ENCODE measurements around the gene FNDC3B. TPM values are rescaled to one million over a fixed set of nuclear protein-coding genes. Genes with fewer than 3 reads are reported as not detected.

Gene FNDC3B
- total RNA-seq, 2 donors from 2014 or later = 57.6 to 69.3 TPM

DNA sequence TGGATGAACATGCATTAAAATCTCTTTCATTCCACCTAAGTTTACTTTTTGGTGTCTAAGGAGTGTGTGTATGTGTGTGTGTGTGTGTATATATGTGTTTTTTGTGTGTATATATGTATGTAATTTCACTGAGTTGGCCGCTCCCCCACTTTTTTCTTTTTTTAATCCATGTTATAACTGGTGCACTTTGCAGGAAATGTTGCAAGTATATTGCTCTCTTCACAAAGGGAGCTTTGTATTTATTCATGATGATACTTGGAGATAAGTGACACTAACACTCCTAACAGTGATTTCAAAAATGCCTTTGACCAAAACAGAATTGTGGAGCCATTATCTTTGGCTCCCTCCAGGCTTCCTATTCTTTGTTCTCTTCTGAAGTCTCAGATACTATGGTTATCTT lies 95.8 kb downstream of the FNDC3B start:
- H3K4me1 ChIP-seq = peaks cover 0 to 65% of the 10 kb centered on the region in 2 donors
- H3K27ac ChIP-seq = peak overlapping the region; percentile 67
- H3K9me3 ChIP-seq = no peaks in the 10 kb centered on the region
- H3K27me3 ChIP-seq = no peaks in the 10 kb centered on the region
- H3K4me3 ChIP-seq = no peak overlapping the region
- DNase-seq (ENCODE audit: low spot score) = no peak
- TF ChIP-seq, protein P1, sequence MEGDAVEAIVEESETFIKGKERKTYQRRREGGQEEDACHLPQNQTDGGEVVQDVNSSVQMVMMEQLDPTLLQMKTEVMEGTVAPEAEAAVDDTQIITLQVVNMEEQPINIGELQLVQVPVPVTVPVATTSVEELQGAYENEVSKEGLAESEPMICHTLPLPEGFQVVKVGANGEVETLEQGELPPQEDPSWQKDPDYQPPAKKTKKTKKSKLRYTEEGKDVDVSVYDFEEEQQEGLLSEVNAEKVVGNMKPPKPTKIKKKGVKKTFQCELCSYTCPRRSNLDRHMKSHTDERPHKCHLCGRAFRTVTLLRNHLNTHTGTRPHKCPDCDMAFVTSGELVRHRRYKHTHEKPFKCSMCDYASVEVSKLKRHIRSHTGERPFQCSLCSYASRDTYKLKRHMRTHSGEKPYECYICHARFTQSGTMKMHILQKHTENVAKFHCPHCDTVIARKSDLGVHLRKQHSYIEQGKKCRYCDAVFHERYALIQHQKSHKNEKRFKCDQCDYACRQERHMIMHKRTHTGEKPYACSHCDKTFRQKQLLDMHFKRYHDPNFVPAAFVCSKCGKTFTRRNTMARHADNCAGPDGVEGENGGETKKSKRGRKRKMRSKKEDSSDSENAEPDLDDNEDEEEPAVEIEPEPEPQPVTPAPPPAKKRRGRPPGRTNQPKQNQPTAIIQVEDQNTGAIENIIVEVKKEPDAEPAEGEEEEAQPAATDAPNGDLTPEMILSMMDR (IDR thresholded peaks at IDR 0.05) = no peak
- no peaks in the 10 kb centered on the region for H3K36me3 ChIP-seq

DNA sequence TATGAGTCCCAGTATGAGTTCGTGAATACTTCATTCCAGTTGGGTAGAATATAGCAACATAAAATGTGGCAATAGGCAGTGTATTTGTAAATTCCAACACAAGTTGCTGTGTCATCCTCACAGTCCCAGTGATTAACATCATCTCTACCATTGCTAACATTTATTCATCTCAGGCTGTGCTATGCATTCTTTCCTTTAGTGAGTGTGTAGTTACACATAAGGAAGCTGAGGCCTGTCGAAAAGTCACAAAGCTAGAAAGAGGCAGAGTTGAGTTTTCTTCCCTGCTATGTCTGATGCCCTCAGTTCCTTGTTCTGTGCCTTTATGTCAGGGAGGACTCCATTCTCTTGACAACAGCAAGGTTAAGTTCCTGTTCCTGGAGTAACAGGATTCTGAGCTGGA lies 96.4 kb downstream of the FNDC3B start:
- DNase-seq (ENCODE audit: low spot score) = no peak
- no peaks in the 10 kb centered on the region for H3K36me3 ChIP-seq
- H3K4me3 ChIP-seq = no peak overlapping the region
- H3K9me3 ChIP-seq = no peaks in the 10 kb centered on the region
- TF ChIP-seq, protein P1 (IDR thresholded peaks at IDR 0.05) = no peak
- peak overlapping the region; percentile 67 for H3K27ac ChIP-seq
- peaks cover 0 to 65% of the 10 kb centered on the region in 2 donors for H3K4me1 ChIP-seq
- H3K27me3 ChIP-seq = no peaks in the 10 kb centered on the region

DNA sequence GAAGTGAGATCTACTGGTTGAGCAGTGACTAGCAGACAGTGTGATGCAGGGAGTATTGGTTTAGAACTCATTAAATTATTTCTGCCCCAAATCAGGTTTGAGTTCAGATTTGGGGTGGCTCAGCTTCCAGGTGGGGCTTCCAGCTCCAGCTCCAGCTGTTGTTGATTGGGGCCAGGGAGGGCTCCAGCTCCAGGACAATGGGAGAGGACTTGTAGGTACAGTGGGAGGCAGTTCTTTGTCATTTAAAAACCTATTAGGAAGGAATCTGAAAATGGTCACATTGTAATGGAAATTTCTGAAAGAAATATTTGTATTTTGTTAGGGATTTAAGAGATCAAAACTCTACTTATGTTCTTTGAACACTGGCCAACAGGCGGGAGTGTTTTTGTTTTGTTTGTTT lies 97.0 kb downstream of the FNDC3B start:
- Histone ChIP-seq H3K36me3 (no peaks in the 10 kb centered on the region), H3K27me3 (no peaks in the 10 kb centered on the region), H3K4me1 (peaks cover 0 to 69% of the 10 kb centered on the region in 2 donors), H3K9me3 (no peaks in the 10 kb centered on the region), H3K27ac (peak overlapping the region; percentile 67), H3K4me3 (no peak overlapping the region)
- DNase-seq (ENCODE audit: low spot score) = no peak
- TF ChIP-seq, protein P1 (IDR thresholded peaks at IDR 0.05) = no peak

DNA sequence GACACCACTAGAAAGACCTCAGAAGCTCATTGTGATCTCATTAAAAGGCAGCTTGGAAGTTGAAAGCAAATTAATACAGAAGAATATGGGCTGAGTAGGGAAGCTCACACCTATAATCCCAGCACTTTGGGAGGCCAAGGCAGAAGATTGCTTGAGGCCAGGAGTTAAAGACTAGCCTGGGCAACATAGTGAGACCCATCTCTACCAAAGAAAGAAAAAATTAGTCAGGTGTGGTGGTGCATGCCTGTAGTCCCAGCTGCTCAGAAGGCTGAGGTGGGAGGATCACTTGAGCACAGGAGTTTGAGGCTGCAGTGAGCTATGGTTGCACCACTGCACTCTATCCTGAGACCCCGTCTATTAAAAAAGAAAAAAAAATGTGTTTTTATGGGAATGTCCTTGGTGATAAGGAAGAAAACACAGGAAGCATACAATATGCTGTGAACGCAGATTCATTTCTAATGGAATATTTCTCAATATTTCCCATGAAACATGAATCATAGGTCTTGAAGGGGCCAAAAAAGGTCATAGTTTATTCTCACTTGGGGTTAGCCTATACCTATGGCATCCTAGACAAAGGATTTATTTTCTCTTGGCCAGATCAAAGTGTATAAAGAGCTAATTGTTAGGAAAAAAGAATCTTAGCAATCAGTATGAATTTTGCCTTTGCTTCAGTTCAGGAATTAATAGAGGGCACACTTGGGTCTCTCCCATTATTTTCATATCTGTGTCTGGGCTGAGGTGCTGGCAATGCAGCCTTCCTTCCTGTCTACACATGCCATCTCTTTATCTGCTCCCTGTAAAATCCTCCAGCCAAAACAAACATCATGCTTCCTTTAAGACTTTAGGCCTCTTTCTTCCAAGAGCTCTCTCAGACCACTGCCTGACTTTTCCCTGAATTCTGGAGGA lies 98.2 kb downstream of the FNDC3B start:
- H3K27ac ChIP-seq = peak overlapping the region; percentile 67
- DNase-seq (ENCODE audit: low spot score) = no peak
- TF ChIP-seq, protein P1 (IDR thresholded peaks at IDR 0.05) = no peak
- H3K36me3 ChIP-seq = no peaks in the 10 kb centered on the region
- H3K27me3 ChIP-seq = no peaks in the 10 kb centered on the region
- H3K4me1 ChIP-seq = peaks cover 0 to 81% of the 10 kb centered on the region in 2 donors
- H3K4me3 ChIP-seq = no peak overlapping the region
- H3K9me3 ChIP-seq = no peaks in the 10 kb centered on the region

DNA sequence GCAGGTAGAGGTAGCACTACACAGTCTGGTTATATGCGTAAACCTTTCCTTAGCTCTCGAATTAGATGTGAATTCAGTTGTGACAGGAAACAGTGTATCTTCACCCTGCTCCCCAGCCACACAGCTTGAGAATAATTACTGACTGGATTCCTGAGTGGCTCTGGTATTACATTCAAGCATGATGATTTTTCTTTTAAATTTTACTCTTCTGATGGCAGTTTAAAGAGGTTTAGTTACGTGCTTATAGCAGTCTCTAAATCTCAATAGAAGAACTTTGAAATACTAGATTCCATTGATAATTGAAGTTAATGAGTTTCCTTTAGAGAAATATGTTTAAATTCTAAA lies 98.8 kb downstream of the FNDC3B start:
- Histone ChIP-seq H3K27ac (peak overlapping the region; percentile 67), H3K4me1 (peaks cover 0 to 86% of the 10 kb centered on the region in 2 donors), H3K27me3 (no peaks in the 10 kb centered on the region), H3K36me3 (no peaks in the 10 kb centered on the region), H3K4me3 (no peak overlapping the region), H3K9me3 (no peaks in the 10 kb centered on the region)
- DNase-seq (ENCODE audit: low spot score) = no peak
- TF ChIP-seq, protein P1 (IDR thresholded peaks at IDR 0.05) = no peak

All from right atrium auricular region (tissue), 2 donors.